HG02588 (cell line): Measurements from ENCODE around the gene RALA.
"Not testable (repeated sequence)": the region's sequence is repeated elsewhere in the genome, so short reads cannot be mapped to it uniquely, and the experiment has no call there.

Experiments
- ATAC-seq: cut with Tn5 transposase; IDR thresholded peaks from one replicate; pipeline ENCODE4 v1.9.1; 2021; ENCODE audit warnings: mild to moderate bottlenecking, moderate library complexity; ENCODE audit not compliant: unreplicated experiment

The RALA gene

DNA sequence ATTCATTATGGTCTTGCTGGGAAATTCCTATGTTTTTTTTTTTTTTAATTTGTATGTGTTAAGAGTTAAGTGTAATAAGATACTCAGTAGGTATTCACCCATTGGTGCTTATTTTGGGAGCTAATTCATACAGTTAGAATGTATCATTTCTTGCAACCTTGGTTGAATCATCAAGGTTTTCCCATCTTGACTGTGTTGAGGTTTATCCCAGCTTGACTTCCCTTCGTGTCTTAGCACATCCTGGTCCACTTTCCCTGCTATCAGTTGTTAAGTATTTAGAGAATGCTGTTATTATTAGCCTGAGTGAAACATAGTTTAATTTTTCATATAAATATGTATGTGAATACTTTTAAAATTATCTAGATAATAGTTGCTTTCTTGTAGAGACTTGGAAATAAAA lies 20.8 kb downstream of the RALA start:
- no peak for ATAC-seq

DNA sequence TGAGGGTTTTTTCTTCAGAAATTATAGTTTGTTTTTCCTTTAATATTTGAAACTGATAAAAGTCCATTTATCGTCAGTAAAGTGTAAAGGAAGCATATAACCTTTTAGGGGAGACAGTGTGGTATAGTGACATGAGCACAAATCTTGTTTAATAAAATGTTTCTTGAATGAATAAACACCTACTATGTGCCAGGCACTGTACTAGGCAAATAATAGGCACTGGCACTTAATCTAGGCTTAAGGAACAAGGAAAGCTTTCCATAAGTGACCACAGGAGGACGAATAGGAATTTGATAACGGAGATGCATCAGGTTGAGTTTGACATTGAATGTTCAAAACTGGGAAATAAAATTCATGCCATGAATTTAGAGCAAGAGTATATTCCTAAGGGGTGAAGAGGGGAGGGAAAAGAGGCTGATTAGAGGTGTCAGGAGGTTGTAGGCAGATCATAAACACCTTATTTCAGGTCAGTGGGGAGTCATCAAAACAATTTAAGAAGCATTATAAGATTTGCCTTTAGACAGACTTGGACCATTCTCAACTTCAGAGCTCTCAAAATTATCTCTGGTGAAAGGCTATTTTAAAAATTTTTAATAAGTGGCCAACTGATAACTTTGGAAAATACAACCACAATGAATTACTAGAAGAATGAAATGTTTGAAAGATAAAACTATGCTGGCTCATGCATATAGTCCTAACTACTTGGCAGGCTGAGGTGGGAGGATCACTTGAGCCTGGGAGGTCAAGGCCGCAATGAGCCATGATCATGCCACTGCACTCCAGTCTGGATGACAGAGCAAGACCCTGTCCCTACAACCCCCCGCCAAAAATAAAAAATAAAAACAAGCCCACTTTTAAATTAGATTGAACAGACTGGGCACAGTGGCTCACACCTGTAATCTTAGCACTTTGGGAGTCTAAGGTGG lies 22.4 kb downstream of the RALA start:
- ATAC-seq, result no peak

DNA sequence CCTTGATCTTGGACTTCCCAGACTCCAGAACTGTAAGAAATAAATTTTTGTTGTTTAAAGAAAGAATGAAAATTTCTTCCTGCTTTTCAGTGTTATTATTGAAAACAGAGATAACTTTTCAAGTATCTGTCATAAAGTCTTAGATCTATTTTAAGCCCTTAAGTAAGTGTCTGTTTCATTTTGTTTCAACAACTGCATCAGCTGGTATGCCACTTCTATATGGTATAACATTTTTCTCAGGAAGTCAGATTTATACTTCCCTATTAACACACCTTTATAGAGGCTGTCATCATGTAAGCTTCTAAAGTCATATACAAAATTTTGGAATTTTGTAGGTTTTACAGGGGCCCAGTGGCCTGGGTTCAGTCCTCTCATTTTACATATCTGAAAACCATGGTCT lies 24.4 kb downstream of the RALA start:
- ATAC-seq, result no peak

DNA sequence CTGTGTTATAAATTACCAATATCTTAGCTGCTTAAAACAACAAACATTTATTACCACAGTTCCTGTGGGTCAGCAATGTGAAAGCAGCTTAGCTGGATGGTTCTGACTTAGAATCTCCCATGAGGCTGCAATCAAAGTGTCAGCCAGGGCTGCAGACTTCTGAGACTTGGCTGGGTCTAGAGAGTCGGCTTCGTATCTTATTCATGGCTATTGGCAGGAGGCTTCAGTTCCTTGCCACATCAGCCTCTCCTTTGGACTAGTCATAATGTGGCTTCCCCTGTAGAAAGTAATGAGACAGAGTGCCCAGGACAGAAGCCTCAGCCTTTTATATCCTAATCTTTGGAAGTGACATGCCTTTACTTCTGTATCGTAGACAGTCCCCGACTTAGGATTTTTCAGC lies 27.3 kb downstream of the RALA start:
- ATAC-seq, result no peak

DNA sequence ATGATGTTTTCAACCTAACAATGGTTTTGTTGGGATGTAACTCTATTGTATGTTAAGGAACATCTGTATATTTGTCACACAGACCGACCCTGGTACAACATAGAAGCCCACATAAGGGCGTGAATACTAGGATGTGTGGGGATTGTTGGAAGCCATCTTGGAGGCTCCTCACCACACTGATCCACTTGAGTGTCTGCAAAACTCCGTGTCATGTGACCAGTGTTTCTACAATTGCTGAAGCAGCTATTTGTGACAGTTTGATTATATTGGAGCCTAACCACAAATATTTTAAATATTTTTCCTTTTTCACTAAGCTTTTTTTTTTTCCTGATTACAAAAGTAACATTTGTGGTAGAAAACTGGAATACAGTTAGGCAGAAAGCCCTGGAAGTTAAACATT lies 27.9 kb downstream of the RALA start:
- no peak for ATAC-seq

DNA sequence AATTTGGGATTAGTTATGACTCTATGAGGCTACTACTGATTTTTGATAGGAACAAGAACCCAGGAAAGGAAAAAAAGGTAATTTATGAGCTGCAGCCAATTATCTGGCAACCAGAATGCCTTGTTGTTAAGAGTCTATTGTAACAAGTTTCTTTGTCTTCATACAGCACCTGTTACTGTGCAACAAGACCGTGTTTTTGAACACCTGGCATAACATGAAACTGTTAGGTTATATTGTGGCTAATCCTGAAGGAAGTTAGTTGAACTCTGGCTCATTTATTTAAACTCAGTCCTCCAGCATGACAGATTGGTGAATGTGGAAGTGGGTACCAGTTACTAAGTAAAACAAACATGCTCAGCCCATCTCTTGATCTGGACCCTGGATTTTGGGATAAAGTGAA lies 33.0 kb downstream of the RALA start:
- ATAC-seq, result no peak

DNA sequence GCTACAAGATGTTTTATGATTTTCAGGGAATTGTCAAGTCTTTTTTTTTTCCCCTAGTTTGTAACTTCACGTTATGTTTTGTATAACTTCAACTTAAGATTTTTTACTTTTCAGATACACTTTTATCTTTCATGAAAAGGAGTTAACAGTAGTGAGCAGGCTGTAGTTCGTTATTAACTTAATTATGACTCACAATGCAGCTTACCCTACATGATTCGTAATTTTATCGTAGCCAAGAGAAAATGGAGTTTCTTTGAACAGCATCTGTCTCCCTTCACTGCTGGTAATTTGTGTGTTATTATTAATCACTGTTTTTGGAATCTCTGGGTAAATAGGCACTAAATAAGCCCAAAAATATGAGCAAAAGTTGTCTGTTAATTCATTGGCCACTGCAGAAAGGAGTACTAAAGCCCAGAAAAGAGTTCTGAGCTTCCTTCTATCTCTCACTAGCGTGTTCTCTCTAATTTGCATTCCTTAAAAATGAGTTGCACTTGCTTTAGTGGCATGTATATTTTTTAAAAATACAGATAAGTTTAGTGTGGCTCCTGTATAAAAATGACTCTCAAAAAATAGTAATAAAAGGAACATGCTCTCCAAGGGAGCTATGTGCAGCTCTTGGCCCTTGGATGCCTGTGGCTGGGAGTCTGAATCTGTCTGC lies 36.1 kb downstream of the RALA start:
- ATAC-seq, result no peak

DNA sequence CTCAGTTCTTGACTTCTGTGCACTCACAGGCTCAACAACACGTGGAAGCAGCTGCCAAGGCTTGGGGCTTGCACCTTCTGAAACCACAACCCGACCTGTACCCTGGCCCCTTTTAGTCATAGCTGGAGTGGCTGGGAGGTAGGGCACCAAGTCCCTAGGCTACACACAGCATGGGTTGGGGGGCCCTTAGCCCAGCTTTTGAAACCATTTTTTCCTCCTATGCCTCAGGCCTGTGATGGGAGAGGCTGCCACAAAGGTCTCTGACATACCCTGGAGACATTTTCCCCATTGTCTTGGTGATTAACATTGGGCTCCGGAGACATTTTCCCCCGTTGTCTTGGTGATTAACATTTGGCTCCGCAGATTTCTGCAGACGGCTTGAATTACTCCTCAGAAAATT lies 38.6 kb downstream of the RALA start:
- ATAC-seq, result no peak

DNA sequence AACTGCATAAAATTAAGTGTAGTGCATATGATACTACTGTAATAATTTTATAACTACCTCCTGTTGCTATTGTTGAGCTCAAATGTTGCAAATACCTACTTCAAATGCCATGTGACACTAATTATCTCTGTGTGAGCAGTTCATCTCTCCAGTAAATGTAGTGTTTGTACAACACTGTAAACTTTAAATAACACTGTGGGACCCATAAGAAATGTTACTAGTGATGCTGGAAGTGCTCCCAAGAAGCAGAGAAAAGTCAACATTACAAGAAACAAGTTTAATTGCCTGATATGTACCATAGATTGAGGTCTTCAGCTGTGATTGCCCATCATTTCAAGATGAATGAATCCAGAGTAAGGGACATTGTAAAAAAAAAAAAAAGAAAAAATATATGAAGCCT lies 39.9 kb downstream of the RALA start:
- no peak for ATAC-seq

DNA sequence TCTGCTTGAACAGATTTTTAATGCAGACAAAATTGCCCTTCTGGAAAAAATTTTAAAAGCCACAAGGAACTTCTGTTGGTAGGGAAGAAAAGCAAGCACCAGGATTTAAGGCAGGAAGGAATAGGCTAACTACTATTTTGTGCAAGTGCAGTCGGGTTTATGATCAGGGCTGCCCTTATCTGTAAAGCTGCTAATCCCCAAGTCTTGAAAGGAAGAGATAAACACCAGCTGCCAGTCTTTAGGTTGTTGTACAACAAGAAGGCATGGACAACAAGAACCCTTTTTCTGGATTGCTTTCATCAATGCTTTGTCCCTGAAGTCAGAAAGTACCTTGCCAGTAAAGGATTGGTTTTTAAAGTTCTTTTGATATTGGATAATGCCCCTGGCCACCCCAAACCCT lies 40.7 kb downstream of the RALA start:
- ATAC-seq, result no peak

DNA sequence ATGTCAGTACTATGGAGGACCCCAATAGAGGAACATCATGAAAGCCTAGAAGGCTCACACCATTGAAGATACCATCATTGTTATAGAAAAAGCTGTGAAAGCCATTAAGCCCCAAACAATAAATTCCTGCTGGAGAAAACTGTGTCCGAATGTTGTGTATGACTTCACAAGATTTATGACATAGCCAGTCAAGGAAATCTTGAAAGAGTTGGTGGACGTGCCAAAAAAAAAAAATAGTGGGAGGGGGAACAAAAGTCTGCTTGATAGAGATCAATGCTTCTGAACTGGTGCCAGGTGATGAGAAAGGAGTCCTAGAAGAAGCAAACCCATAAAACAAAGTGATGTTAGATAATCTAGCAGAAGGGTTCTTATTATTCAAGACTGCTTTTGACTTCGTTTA lies 41.2 kb downstream of the RALA start:
- ATAC-seq, result no peak

DNA sequence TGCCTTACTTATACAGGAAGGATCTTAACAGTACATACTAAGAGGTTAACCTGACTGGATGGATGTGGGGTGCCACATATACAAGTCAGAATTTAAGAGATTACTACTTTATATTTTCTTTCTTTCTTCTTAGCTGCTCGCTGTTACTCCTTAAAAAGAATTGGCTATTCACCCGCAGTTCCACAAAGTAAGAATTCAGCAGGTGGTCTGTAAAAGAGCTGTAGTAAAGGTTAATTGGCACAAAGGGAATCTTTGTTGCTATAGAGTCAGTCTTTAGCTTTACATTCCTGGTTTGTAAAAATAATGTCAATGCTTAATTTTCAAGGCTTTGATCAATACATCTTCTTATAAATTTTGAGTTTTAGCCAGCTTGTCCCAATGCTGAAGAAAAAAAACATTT lies 43.2 kb downstream of the RALA start:
- ATAC-seq, result no peak

DNA sequence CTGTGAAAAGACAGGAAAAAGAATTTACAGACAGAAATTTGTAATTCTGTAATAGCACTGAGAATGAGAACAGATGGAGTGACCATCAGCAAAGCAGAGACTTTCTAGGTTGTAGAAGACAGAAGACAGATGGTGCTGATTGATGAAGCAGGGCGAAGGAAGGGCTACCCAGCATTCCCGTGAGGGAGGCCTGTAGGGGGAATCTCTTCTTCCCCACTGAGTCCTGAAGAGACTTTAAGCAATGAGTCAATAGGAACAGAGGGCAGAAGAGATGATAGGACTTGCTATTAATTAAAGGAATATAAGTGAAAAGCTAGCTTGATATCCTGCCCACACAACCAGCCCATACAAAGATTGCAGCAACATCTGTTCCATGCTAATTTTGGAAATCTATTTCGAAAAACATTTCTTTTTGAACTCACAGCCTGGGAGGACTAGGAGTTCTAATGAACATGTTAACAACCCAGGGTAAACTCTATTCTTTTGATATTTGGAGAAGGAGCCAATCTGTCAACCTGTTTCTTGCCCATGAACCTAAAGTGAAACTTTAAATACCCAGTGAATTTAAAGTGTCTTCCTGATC lies 44.1 kb downstream of the RALA start:
- ATAC-seq, result no peak

DNA sequence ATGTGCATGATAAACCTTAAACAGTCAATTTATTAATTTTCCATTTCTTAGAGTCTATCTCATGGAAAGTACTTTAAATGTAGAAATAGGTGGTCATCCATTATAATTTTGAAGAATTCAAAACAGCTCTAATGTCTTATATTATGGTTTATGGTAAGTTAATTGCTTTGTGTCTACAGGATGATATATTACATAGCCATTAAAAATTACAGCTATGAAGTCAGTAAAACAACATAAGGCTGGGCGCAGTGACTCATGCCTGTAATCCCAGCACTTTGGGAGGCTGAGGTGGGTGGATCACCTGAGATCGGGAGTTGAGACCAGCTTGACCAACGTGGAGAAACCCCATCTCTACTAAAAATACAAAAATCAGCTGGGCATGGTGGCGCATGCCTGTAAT lies 44.9 kb downstream of the RALA start:
- not testable (repeated sequence) for ATAC-seq

DNA sequence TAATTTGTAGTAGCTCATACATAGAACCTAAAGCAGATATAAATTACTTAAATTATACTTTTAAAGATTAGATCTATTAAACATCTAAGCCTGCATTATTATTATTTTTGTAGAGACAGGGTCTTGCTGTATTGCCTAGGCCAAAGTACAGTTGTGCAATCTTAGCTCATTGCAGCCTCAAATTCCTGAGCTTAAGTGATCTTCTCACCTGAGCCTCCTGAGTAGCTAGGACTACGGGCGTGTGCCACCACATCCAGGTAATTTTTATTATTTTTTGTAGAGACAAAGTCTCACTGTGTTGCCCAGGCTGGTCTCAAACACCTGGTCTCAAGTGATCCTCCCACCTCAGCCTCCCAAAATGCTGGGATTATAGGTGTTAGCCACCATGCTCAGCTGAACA lies 46.7 kb downstream of the RALA start:
- ATAC-seq, result no peak

DNA sequence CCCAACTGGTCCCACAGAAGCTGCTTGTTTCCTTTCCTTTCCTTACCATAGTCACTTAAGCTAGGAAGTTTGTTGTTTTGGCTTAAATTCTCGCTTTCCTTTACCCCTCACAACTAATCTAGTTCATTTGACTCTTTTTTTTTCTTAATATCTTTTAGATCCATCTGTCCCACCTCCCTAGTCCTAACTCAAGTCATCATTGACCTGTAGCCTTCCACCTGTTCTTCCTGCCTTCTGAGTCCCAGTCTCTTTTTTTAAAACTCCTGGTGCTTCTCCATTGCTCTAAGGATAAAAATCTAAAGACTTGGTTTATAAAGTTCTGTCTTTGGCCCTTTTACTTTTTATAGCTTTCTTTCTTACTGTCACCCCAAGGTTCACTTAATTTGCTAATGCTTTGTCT lies 47.6 kb downstream of the RALA start:
- no peak for ATAC-seq

DNA sequence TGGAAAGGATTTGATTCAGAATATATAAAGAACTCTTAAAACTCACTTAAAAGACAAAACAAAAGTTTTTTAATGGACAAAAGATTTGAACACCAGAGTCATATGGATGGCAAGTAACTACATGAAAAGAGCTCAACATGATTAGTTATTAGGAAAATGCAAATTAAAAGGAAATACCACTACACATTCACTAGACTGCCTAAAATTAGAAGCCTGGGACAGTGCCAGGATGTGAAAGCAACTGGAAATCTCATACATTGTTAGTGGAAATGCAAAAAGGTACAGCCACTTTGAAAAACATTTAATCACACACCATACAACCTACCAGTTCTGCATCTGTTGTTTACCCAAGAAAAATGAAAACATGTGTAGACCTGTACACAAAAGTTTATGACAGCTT lies 48.8 kb downstream of the RALA start:
- no peak for ATAC-seq

DNA sequence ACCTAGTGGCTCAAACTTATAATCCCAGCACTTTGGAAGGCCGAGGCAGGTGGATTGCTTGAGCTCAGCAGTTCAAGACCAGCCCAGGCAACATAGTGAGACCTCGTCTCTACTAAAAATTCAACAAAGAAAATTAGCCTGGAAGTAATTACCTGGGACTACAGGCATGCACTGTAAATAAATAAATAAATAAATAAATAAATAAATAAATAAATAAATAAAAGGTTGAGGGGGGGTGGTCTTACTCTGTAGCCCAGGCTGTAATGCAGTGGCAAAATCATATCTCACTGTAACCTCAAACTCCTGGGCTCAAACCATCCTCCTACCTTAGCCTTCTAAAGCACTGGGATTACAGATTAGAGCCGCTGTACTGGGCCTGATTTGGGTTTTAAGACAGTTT lies 50.5 kb downstream of the RALA start:
- no peak for ATAC-seq

DNA sequence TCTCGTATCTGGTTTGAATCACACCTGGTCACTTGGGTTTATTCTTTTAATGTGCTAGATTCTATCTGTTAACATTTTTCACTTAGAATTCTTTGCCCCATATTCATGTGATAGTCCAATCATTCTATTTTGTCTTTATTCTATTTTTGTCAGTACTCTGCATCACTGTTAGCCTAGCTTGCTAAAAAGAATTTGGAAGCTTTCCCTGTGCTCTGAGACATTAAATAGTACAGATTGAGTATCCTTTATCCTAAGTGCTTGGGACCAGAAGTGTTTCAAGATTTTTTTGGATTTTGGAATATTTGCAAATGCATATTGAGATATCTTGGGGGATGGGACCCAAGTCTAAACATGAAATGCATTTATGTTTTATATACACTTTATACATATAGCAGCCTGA lies 51.0 kb downstream of the RALA start:
- ATAC-seq, result no peak

DNA sequence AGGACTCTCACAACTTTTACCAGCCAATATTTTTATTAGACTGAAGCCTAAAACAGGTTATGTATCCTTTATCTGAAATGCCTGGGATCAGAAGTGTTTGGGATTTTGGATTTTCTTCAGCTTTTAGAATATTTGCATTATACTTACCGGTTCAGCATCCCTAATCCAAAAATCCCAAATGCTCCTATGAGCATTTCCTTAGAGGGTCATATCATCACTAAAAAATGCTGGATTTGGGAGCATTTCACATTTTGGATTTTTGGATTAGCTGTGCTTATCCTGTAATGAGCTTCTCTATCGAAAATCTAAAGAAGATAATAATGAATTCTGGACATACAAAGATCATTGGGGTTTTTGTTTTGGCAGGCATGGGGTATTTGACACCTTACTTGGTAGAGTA lies 53.0 kb downstream of the RALA start:
- ATAC-seq, result no peak

DNA sequence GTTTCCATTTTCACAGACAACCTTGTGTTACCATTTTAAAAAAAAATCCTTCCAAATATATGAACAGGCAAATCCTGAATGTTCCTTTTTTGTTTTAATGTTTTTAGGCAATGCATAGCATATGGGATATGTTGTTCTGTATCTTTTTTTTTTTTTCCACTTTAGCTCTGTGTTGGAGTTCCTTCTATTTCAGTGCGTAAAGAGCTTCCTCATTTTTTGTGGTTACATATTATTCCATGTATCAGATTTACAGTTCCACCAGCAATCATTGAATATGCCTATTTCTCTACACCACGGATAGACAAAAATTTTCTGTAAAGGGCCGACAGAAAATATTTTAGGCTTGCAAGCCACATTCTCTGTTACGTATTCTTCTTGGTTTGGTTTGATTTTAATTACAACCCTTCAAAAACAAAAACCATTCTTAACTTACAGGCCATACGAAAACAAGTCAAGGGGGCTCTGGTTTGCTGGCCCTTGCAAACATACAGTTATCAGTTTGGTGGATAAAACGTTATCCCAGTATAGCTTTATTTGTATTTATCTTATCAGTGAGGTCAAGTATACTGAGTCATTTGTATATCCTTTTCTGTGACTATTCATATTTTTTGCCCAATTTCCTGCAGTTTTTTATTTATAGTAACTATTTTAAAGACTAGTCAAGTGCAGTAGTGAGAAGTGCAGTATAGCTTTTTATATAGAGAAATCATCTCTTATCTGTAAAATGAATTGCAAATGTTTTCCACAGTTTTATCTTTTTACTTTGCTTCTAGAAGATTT lies 55.7 kb downstream of the RALA start:
- ATAC-seq, result no peak
